Limb (tissue), 2 donors: ENCODE results near the gene EIF4G1.

Experiments used
- DNase-seq, 2 donors: peaks; one replicate each; pipeline ENCODE4 v3.0.0-alpha.2; 2016; ENCODE audit errors: extremely low spot score in 2 of 2

Gene EIF4G1

GRCh38 chr3:184362668-184363546, 48.5 kb downstream of the EIF4G1 start:
- peak; percentile 96 to 98 for DNase-seq

- peak in 1 of 2 donors; percentile 43 for DNase-seq
These were observed 52.3 kb downstream of the EIF4G1 start for GRCh38 chr3:184366619-184367289.

GRCh38 chr3:184368116-184368515, 53.7 kb downstream of the EIF4G1 start:
- no peak for DNase-seq

- peak in 1 of 2 donors; percentile 32 for DNase-seq
These were observed 54.3 kb downstream of the EIF4G1 start for GRCh38 chr3:184368586-184369183.

GRCh38 chr3:184371570-184372018, 57.2 kb downstream of the EIF4G1 start:
- peak; percentile 81 to 83 for DNase-seq

- DNase-seq = no peak
These were observed 58.0 kb downstream of the EIF4G1 start for GRCh38 chr3:184372296-184372821.

- no peak for DNase-seq
These were observed 58.5 kb downstream of the EIF4G1 start for GRCh38 chr3:184372911-184373310.

- no peak for DNase-seq
These were observed 59.0 kb downstream of the EIF4G1 start for GRCh38 chr3:184373422-184373821.

- DNase-seq = no peak
These were observed 61.5 kb downstream of the EIF4G1 start for GRCh38 chr3:184375747-184376461.

- no peak for DNase-seq
These were observed 63.0 kb downstream of the EIF4G1 start for GRCh38 chr3:184377374-184377773.

GRCh38 chr3:184377882-184378445, 63.6 kb downstream of the EIF4G1 start, which contains the start of gene THPO:
Gene THPO (minus strand): TSS chr3:184378207. CDS start chr3:184376259, 1,948 bp downstream.
- peak in 1 of 2 donors; percentile 39 for DNase-seq

GRCh38 chr3:184378651-184379357, 64.4 kb downstream of the EIF4G1 start:
- DNase-seq = peak in 1 of 2 donors; percentile 45

- DNase-seq = peak in 1 of 2 donors; percentile 79
These were observed 65.2 kb downstream of the EIF4G1 start, which contains the start of gene CHRD for GRCh38 chr3:184379358-184380184. Gene CHRD (plus strand): TSS chr3:184380054. CDS start chr3:184380319, 265 bp downstream.

GRCh38 chr3:184380185-184380626, 65.8 kb downstream of the EIF4G1 start:
- peak; percentile 59 to 90 for DNase-seq

GRCh38 chr3:184380627-184381260, 66.3 kb downstream of the EIF4G1 start:
- DNase-seq = no peak

- peak in 1 of 2 donors; percentile 46 for DNase-seq
These were observed 67.1 kb downstream of the EIF4G1 start for GRCh38 chr3:184381261-184382224.

GRCh38 chr3:184382326-184383032, 68.1 kb downstream of the EIF4G1 start:
- DNase-seq = no peak
